ENCODE results near the gene B4GALT3. TPM values are rescaled to one million over a fixed set of nuclear protein-coding genes. Genes with fewer than 3 reads are reported as not detected.
A peak's percentile ranks its signal among the peaks of the same experiment; 100 is the strongest.

The B4GALT3 gene
- total and polyA plus RNA-seq, 2 of the 4 experiments (the other 2 are of a cell fraction): 19.9 to 36.0 TPM

- H3K14ac ChIP-seq (replicated peaks; ENCODE audit: low read depth, low read length): no peak overlapping the region
- ATAC-seq (ENCODE audit: low read depth): no peak
- BruUV-seq (replicated peaks): TSS peak; percentile 27
- no peak overlapping the region for H3K56ac ChIP-seq (ENCODE audit: extremely low read depth, insufficient read depth, low read length)
- 0 out of 2 replicates have a peak overlapping the region, but pooled peaks have one; percentile 9 for H2AK5ac ChIP-seq (ENCODE audit: low read depth, low read length)
- H2BK20ac ChIP-seq (ENCODE audit: low read depth, low read length): no peak overlapping the region
- WGBS, 2 experiments (ENCODE audit: extremely low coverage in 2 of 2, insufficient read length in 1 of 2): 93% methylated on average over 5 of the region's 12 CpGs; no CpG with 5 or more reads in 1 of the 2 experiments
- peaks cover 15 to 41% of the 10 kb centered on the region in 2 experiments for H3K79me1 ChIP-seq (ENCODE audit: low read depth in 1 of 2, low read length in 2 of 2)
- peaks cover 13% of the 10 kb centered on the region; the same call in 1 of the 2 replicates for H4K20me1 ChIP-seq (ENCODE audit: insufficient read depth, low read length)
- no peak overlapping the region for H3K27ac ChIP-seq (ENCODE audit: insufficient read depth, low read length)
- ChIA-PET POLR2A (ENCODE audit: unreplicated experiment) (no interaction called here), CTCF (no interaction called here)
- no peak overlapping the region for H4K91ac ChIP-seq (ENCODE audit: insufficient read depth, low read depth, low read length)
- in situ Hi-C loops (cut with MboI; ENCODE audit: low sequenced_read_pairs) (no loop called here), dilution Hi-C loops (cut with HindIII; ENCODE audit: low sequenced_read_pairs, unreplicated experiment) (no loop called here), intact Hi-C loops (cut with micrococcal nuclease) (no loop called here)
- no peaks in the 10 kb centered on the region for H3K27me3 ChIP-seq (ENCODE audit: control insufficient read depth, insufficient read depth, low read length)
- no peaks in the 10 kb centered on the region for H3K9me3 ChIP-seq (ENCODE audit: control insufficient read depth, insufficient read depth, low read length)
- H3K36me3 ChIP-seq (ENCODE audit: control insufficient read depth, insufficient read depth, low read length): peaks cover 46% of the 10 kb centered on the region
- no peak overlapping the region for H2BK5ac ChIP-seq (ENCODE audit: low read depth, low read length, poor library complexity, severe bottlenecking)
- peaks cover 14% of the 10 kb centered on the region for H3K9me1 ChIP-seq (ENCODE audit: insufficient read depth, low read length)
- H3K4me2 ChIP-seq (ENCODE audit: low read depth, low read length): no peak overlapping the region
- H3K4me3 ChIP-seq (ENCODE audit: insufficient read depth, low read depth, low read length): no peak overlapping the region
- H3K4ac ChIP-seq (ENCODE audit: low read depth, low read length): no peak overlapping the region
- H3K18ac ChIP-seq (ENCODE audit: low read depth, low read length): no peak overlapping the region
- H4K5ac ChIP-seq (ENCODE audit: low read depth, low read length): no peak overlapping the region
- no peak overlapping the region; the same call in 2 of the 3 replicates for H2BK15ac ChIP-seq (ENCODE audit: low read depth, low read length)
- DNase-seq: no peak
- no peak overlapping the region for H2AFZ ChIP-seq (replicated peaks; ENCODE audit: low read length, poor library complexity)
- peaks cover 15% of the 10 kb centered on the region for H3K4me1 ChIP-seq (ENCODE audit: control insufficient read depth, insufficient read depth, low read length)
- no peak overlapping the region for H2BK120ac ChIP-seq (ENCODE audit: low read depth, low read length)
- TF ChIP-seq BHLHE40 (IDR thresholded peaks at IDR 0.05; ENCODE audit: low read depth, low read length): no peak
- no peak for TF ChIP-seq MAZ (IDR thresholded peaks at IDR 0.05; ENCODE audit: borderline replicate concordance, low read depth, low read length)
- no peak for TF ChIP-seq RAD21 (IDR thresholded peaks at IDR 0.05; ENCODE audit: low read length)
- TF ChIP-seq NFE2L2 (IDR thresholded peaks at IDR 0.05; ENCODE audit: low read depth, low read length): no peak
- TF ChIP-seq RFX5 (IDR thresholded peaks at IDR 0.05; ENCODE audit: low read depth, low read length): no peak
- TF ChIP-seq RCOR1 (IDR thresholded peaks at IDR 0.05; ENCODE audit: insufficient replicate concordance, low read length): no peak
- TF ChIP-seq SMC3 (IDR thresholded peaks at IDR 0.05; ENCODE audit: low read depth, low read length): no peak
- TF ChIP-seq MXI1 (IDR thresholded peaks at IDR 0.05; ENCODE audit: borderline replicate concordance, low read depth, low read length): no peak
- TF ChIP-seq ELK1 (IDR thresholded peaks at IDR 0.05; ENCODE audit: borderline replicate concordance, low read depth, low read length): no peak
- no peak for TF ChIP-seq CEBPB (IDR thresholded peaks at IDR 0.05; ENCODE audit: low read depth, low read length)
- no peak for TF ChIP-seq MAFK (IDR thresholded peaks at IDR 0.05; ENCODE audit: low read depth, low read length)
- H4K8ac ChIP-seq (ENCODE audit: low read depth in 2 of 2, low read length in 2 of 2): no peak overlapping the region
- no peak overlapping the region for H3K9ac ChIP-seq (ENCODE audit: low read depth, low read length)
- no peak overlapping the region for H3K23ac ChIP-seq (ENCODE audit: low read depth, low read length)
- H2AK9ac ChIP-seq (replicated peaks; ENCODE audit: low read depth, low read length, poor library complexity): no peak overlapping the region
Observed at GRCh38 chr1:161171696-161172095, 5.6 kb downstream of the B4GALT3 start.

All from IMR-90 (cell line).